ENCODE measurements around the gene ADCY1.

Gene ADCY1

GRCh38 chr7:45576249-45576929 is 2.2 kb downstream of the ADCY1 start:
- DNase-seq (ENCODE audit: low spot score) (no peak), FAIRE-seq (no peak)

GRCh38 chr7:45578022-45578421 is 3.9 kb downstream of the ADCY1 start:
- DNase-seq (ENCODE audit: low spot score) (no peak), FAIRE-seq (no peak)

GRCh38 chr7:45578467-45578866 is 4.3 kb downstream of the ADCY1 start:
- FAIRE-seq, result no peak
- no peak for DNase-seq (ENCODE audit: low spot score)

DNA sequence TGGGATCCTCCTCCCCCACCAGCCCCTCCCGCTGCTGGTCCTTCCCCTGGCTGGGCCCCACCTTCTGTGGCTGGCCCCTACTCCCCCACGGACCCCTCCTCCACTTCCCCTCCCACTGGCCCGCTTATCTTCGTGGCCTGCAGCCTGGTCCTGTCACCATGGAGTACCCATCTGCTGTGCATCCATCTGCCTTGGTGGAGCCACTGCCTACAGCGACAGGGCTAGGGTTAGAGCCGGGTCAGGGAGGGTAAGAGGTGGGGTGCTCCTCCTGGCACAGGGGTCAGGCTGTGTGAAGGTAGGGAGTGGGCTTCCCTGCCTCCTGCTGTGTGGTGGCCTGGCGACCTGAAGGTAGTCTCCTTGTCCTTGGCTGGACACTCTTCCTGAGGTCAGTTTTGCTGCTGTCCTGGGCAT is 5.2 kb downstream of the ADCY1 start:
- FAIRE-seq, result peak; percentile 69
- no peak for DNase-seq (ENCODE audit: low spot score)

- no peak for DNase-seq (ENCODE audit: low spot score)
- FAIRE-seq, result no peak
These were observed 6.1 kb downstream of the ADCY1 start for GRCh38 chr7:45580053-45580872.

- DNase-seq (ENCODE audit: low spot score) (no peak), FAIRE-seq (no peak)
These were observed 7.2 kb downstream of the ADCY1 start for GRCh38 chr7:45581271-45581780.

DNA sequence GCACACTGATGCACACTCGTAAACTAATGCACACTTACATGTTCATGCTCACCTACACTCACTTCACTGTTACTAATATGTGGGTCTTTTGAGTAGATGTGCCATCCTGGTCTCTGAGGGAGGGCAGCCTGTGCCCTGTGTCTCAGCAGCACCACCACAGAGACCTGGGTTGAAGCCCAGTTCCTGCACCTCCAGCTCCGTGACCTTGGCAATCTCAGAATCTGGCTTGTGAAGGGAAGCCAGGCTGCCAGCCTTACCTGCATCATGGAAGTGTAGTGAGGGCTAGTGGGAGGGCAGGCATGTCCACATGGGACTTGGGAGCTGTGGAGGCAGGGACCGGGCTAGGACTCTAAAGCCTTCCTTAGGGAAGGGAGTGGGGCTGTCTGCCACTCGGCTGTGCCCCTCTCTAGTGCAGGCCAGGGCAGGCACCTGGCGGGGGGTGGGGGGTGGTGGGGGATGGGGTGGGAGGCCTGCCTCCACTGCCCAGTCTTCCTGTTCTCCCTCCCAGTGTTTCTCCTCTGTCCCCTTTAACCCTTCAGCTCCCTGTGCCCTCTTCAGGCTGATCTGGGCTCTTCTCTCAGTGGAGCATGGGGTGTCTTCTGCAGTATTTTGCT is 8.1 kb downstream of the ADCY1 start:
- DNase-seq (ENCODE audit: low spot score) (no peak), FAIRE-seq (no peak)

- DNase-seq (ENCODE audit: low spot score) (no peak), FAIRE-seq (peak; percentile 97)
These were observed 8.7 kb downstream of the ADCY1 start for GRCh38 chr7:45582868-45583277.

- FAIRE-seq, result no peak
- no peak for DNase-seq (ENCODE audit: low spot score)
These were observed 9.1 kb downstream of the ADCY1 start for GRCh38 chr7:45583296-45583695.

DNA sequence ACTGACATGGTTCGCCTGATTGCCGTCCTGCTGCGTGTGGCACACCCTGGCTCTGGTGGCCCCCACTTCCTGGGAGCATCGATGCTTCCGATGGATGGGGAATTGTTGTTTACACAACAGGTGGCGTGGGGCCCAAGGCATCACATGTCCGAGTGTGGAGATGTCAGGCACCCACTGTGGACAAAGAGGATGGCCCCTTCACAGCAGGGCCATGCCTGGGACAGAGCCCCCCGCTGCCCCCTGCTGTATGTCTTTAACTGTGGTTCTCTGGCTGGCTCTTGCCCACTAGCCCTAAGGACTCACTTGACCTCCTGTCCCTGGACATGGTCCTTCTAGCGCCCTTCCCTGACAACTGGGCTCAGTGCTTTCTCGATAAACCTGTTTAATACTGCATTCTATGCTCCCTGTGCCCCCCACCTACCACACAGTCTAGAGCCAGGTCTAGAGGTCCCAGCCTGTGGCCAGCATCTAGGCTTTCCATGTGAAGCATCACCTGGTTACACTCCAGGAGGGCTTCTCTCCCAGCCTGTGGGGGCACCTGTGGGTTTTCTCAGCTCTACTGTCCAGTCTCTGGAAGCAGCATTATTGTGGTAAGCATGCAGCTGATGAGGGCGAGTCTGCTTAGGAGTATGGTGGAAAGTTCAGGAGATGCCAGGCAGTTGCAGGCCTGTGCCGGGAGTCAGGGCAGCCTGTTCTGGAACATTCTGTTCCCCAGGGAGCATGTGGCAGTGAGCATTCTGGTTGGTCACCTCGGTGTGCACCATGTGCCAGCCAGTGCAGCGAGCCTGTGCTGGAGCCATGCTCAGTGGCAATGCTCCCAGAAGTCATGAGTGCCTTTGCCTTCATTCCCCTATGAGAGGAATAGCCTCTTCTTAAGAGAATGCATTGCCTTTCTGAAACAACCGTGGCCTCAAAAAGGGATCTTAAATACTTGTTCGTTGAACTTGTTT is 10.4 kb downstream of the ADCY1 start:
- no peak for FAIRE-seq
- DNase-seq (ENCODE audit: low spot score), result no peak

- no peak for FAIRE-seq
- DNase-seq (ENCODE audit: low spot score), result no peak
These were observed 11.5 kb downstream of the ADCY1 start for GRCh38 chr7:45585628-45586027.

GRCh38 chr7:45586542-45587520 is 12.7 kb downstream of the ADCY1 start:
- DNase-seq (ENCODE audit: low spot score) (no peak), FAIRE-seq (no peak)

DNA sequence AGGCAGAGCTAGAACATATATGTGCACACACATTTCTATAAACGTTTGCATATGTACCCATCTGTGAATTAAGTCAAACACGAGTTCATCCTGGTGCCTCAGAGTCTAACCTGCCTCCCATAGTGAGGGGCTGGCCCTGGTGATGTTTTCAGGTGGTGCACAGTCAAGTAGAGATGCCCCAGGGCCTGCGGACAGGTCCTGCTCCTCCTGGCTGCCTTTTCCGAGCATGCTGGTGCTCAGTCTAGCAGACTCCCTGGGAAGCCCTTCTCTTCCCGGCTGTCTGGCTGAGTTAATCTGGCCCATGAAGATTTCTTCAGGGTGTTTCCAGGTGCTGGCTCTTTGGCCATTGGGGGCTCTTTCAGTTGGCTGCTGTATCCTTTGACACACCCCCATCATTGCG is 14.3 kb downstream of the ADCY1 start:
- FAIRE-seq (no peak), DNase-seq (ENCODE audit: low spot score) (no peak)

- no peak for DNase-seq (ENCODE audit: low spot score)
- FAIRE-seq, result no peak
These were observed 14.9 kb downstream of the ADCY1 start for GRCh38 chr7:45589061-45589460.

DNA sequence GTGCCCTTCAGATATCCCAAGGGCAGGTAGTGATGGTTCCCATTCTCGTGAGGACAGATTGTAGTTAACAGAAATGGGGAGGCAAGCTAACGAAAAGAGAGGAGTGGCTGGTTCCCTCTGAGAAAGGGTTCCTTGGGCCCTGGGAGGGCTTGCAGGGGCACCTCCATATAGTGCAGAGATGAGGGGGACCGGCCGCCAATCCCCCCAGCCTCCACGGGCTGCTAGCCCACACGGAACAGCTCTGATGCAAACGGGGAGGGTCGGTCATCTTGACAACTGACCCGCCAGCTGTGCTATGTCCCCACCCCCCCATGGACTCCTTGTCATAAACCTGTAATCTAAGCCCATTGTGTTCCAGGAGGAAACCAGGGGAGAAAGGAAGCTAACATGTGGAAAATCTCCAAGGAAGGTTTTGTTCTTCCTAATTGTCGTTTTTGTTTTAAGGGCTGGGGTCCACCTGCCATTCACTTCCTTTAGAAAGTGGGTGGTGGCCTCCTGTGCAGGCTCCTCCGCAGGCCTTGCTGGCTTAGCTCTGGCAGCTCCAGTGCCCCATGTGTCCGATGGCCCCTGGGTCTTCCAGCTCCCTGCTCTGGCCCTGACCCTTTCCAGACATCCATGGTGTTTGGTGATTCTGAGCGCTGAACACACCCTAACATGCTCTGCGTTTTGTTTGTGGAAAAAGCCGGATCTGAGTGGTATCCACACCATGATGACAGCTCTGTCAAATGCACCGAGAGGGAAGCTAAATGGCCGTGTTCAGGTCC is 15.9 kb downstream of the ADCY1 start:
- no peak for FAIRE-seq

GRCh38 chr7:45590679-45591057 is 16.5 kb downstream of the ADCY1 start:
- DNase-seq (ENCODE audit: low spot score) (no peak), FAIRE-seq (peak; percentile 61)

More for the DNA sequence above, 15.9 kb downstream of the ADCY1 start:
- DNase-seq (ENCODE audit: low spot score), result no peak

- FAIRE-seq (peak; percentile 73), DNase-seq (ENCODE audit: low spot score) (no peak)
These were observed 17.1 kb downstream of the ADCY1 start for GRCh38 chr7:45591101-45591906.
